CD4-positive, alpha-beta T cell (primary cell): ENCODE results near the gene HPCAL1. TPM values are rescaled to one million over a fixed set of nuclear protein-coding genes. Genes with fewer than 3 reads are reported as not detected.
A peak's percentile ranks its signal among the peaks of the same experiment; 100 is the strongest.

Experiments
- ATAC-seq: fragments of 200-7000 bp; cut with Tn5 transposase; one replicate; pipeline ENCODE4 v1.10.0; 2022; ENCODE audit warnings: mild to moderate bottlenecking; ENCODE audit not compliant: poor library complexity
- CTCF ChIA-PET: fragments of 350-600 bp; sonication (Branson Sonifier 250); formaldehyde crosslinking; loops from one replicate; lab custom pipeline; 2021; ENCODE audit warnings: antibody characterized with exemption, inconsistent platforms; lab: Charles Lee
- POLR2A ChIA-PET: fragments of 350-600 bp; sonication (Branson Sonifier 250); formaldehyde crosslinking; loops from one replicate; lab custom pipeline; 2021; ENCODE audit warnings: antibody characterized with exemption, inconsistent platforms; lab: Charles Lee
- DNase-seq, 14 experiments: peaks; one replicate each; pipeline ENCODE4 v3.0.0-alpha.2; 2013 to 2020; ENCODE audit warnings: mixed read lengths in 2 of 14
- H3K27ac ChIP-seq, 2 donors: one replicate each; pipeline versions ENCODE4 v1.5.1 to v1.7.0; 2013; ENCODE audit warnings: low read length in 2 of 2, low read depth in 1 of 2, mild to moderate bottlenecking in 1 of 2
- H3K27me3 ChIP-seq, 2 experiments: 1 replicate in 1 of 2; 2 replicates in 1 of 2; pipeline versions ENCODE4 v1.6.1 to v1.7.0; 2013; ENCODE audit warnings: low read length in 2 of 2, control low read depth in 1 of 2, mild to moderate bottlenecking in 1 of 2, moderate library complexity in 1 of 2; ENCODE audit not compliant: insufficient read depth in 2 of 2, control insufficient read depth in 1 of 2
- H3K36me3 ChIP-seq: one replicate; pipeline ENCODE4 v1.6.1; 2013; ENCODE audit warnings: low read length, control low read depth; ENCODE audit not compliant: insufficient read depth
- H3K4me1 ChIP-seq: one replicate; pipeline ENCODE4 v1.6.1; 2013; ENCODE audit warnings: low read length, control low read depth; ENCODE audit not compliant: insufficient read depth
- H3K4me3 ChIP-seq: one replicate; pipeline ENCODE4 v1.5.1; 2013; ENCODE audit warnings: mild to moderate bottlenecking, low read length, moderate library complexity
- H3K9me3 ChIP-seq, 2 experiments: 1 replicate in 1 of 2; 2 replicates in 1 of 2; pipeline versions ENCODE4 v1.6.1 to v1.7.0; 2013; ENCODE audit warnings: low read length in 2 of 2, mild to moderate bottlenecking in 2 of 2, control low read depth in 1 of 2, moderate library complexity in 1 of 2; ENCODE audit not compliant: control insufficient read depth in 1 of 2, insufficient read depth in 1 of 2
- H3K27ac Mint-ChIP-seq: one replicate; pipeline ENCODE4 v1.8.0; 2020; ENCODE audit warnings: mixed read lengths
- H3K27me3 Mint-ChIP-seq: one replicate; pipeline ENCODE4 v1.8.0; 2021; ENCODE audit warnings: mixed read lengths
- H3K36me3 Mint-ChIP-seq: one replicate; pipeline ENCODE4 v1.8.0; 2021; ENCODE audit warnings: low read depth, mixed read lengths
- H3K4me1 Mint-ChIP-seq: one replicate; pipeline ENCODE4 v1.8.0; 2021; ENCODE audit warnings: low read depth, mixed read lengths
- H3K4me3 Mint-ChIP-seq: one replicate; pipeline ENCODE4 v1.8.0; 2020; ENCODE audit warnings: mild to moderate bottlenecking, mixed read lengths
- H3K9me3 Mint-ChIP-seq: one replicate; pipeline ENCODE4 v1.8.0; 2020; ENCODE audit warnings: mixed read lengths
- intact Hi-C, 2 experiments: fragments of 100-400 bp; cut with DNase I in 1 of 2; cut with micrococcal nuclease in 1 of 2; formaldehyde crosslinking; loops; one replicate each; pipeline versions ENCODE4 v1.15.1 to v1.9.0; 2023 to 2025; cut with DNase I, micrococcal nuclease
- total RNA-seq, 174 experiments: library from RNA in 2 of 174; stranded (reverse) in 2 of 174; gene quantifications; one replicate each; pipeline ENCODE4 v1.2.3 and lab custom pipeline; 2021 to 2026
- TF ChIP-seq, protein P1 (sequence below): fragments of 200-600 bp; IDR thresholded peaks from one replicate; pipeline ENCODE4 v1.8.0; 2022; ENCODE audit warnings: antibody characterized with exemption, mild to moderate bottlenecking

HPCAL1 gene
- total RNA-seq, 2 experiments from 2014 or later: 24.9 to 27.9 TPM

DNA sequence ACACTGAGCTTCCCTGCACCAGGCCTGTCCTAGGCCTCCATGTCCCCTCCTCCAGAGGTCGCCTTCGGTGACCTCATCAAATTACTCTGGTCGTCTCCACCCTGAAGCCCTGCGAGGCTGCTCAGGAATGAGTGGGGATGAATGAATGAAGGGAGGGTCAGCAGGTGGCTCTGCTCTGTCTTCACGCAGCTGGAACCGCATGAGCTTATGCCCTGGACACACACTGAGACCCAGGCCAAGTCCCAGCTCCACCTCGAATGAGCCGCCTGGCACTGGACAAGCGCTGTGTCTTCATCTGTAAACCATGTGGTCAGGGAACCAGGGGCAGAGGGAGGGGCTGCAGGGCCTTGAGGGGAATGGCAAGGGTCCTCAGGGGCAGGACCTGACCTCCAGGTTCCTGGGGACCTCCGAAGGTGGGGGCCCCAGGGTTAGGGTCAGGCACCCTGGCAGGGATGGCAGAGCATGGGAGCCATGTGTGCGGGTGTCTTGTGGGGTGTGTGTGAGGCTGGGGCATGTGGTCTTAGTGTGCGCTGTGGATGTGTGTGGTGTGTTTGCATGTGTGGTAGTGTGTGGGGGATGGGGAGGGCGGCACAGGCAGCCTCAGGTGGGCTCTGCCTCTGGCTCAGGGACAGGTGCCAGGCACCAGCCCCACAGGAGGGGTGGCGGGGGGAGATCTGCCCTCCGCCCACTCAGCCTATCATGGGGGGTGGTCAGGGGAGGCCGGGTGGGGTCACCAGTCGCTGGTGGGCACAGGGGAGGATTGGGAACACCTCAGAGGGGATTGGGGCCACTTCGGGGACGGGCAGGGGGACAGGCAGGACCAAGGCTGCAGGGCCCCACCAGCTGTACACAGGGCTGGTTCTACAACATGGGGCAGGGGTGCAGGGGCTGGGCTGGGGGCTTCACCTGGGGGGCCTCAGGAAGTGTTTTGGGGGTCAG, 131.5 kb downstream of the HPCAL1 start:
- CTCF ChIA-PET: interaction anchor here (0.6 to 4.2 kb wide), 22 partner anchors 9 to 487 kb away, joined by 3 to 64 read pairs (median 4); partner anchors contain the start of gene ODC1
- H3K27ac Mint-ChIP-seq: no peak overlapping the region
- no peak overlapping the region for H3K4me3 ChIP-seq

DNA sequence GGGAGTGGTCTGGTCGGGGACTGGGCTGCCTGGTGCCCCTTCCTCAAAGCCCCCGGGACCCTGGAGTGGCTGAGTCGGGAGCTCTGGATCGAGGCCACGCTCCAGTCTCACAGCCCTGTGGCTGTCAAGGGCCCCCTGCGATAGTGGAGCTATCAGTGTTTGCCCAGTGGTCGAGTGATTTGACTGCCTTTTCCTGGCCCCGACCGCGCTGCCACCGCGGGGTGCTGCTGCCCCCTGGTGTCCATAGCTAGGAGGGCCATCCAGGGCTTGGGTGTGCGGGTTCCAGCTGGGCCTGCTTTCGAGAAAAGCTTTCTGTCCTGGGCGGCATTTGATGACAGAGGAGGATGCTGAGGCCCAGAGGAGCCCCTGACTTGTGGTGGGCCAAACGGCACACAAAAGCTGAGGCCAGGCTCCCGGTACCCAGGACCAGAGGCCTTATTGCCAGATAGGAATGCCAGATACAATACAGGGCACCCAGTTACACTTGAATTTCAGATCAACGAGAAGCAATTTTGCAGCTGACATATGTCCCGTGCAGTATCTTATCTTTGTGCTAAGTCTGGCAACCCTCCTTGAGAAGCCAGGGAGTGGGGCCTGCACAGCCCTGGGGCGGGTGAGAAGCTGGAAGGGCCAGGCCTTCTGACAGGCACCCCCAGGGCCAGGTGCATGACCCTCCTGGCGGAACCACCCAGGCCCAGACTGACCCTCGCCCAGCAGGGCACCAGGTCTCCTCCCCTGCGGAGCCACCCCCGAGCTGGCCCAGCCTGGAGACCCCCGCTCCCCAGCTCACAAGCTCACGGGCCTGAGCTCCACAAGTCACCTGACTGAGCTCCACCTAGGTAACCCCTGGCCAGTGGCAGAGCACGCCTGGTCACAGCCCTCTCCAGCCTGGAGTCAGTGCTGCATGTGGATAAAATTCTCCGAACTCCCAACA, 132.4 kb downstream of the HPCAL1 start:
- Mint-ChIP-seq H3K4me1 (peaks cover 9% of the 10 kb centered on the region), H3K4me3 (peak overlapping the region; percentile 64), H3K27ac (no peak overlapping the region), H3K36me3 (peaks cover 18% of the 10 kb centered on the region), H3K27me3 (no peaks in the 10 kb centered on the region), H3K9me3 (no peaks in the 10 kb centered on the region)
- H3K36me3 ChIP-seq: peaks cover 12% of the 10 kb centered on the region
- H3K4me3 ChIP-seq: no peak overlapping the region
- POLR2A ChIA-PET: interaction anchor here (0.7 to 6.9 kb wide), 11 partner anchors 10 to 451 kb away, joined by 3 to 44 read pairs (median 3); partner anchors contain the start of gene ODC1
- peaks cover 0 to 6% of the 10 kb centered on the region in 2 experiments for H3K27me3 ChIP-seq
- DNase-seq (peak in 13 of 14 experiments; percentile 50 to 87 (median 65)), ATAC-seq (peak; percentile 56)
- no peaks in the 10 kb centered on the region for H3K9me3 ChIP-seq
- TF ChIP-seq, protein P1, sequence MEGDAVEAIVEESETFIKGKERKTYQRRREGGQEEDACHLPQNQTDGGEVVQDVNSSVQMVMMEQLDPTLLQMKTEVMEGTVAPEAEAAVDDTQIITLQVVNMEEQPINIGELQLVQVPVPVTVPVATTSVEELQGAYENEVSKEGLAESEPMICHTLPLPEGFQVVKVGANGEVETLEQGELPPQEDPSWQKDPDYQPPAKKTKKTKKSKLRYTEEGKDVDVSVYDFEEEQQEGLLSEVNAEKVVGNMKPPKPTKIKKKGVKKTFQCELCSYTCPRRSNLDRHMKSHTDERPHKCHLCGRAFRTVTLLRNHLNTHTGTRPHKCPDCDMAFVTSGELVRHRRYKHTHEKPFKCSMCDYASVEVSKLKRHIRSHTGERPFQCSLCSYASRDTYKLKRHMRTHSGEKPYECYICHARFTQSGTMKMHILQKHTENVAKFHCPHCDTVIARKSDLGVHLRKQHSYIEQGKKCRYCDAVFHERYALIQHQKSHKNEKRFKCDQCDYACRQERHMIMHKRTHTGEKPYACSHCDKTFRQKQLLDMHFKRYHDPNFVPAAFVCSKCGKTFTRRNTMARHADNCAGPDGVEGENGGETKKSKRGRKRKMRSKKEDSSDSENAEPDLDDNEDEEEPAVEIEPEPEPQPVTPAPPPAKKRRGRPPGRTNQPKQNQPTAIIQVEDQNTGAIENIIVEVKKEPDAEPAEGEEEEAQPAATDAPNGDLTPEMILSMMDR: peak; percentile 91
- H3K27ac ChIP-seq: no peak overlapping the region
- CTCF ChIA-PET: interaction anchor here (0.5 to 4.2 kb wide), 26 partner anchors 8 to 488 kb away, joined by 3 to 64 read pairs (median 4); partner anchors contain the start of gene ODC1
- intact Hi-C loops: loop anchor here (1.0 to 10.0 kb wide), 7 partner anchors 26 to 623 kb away; no protein-coding TSS in a partner anchor
- H3K4me1 ChIP-seq: peaks cover 23% of the 10 kb centered on the region

More for the DNA sequence above, 131.5 kb downstream of the HPCAL1 start:
- ATAC-seq (no peak), DNase-seq (peak in 1 of 14 experiments; percentile 39)
- no peaks in the 10 kb centered on the region for H3K9me3 ChIP-seq
- POLR2A ChIA-PET: interaction anchor here (0.7 to 6.9 kb wide), 8 partner anchors 14 to 362 kb away, joined by 3 to 44 read pairs (median 4); partner anchors contain the start of gene ODC1
- H3K4me1 ChIP-seq: peaks cover 23% of the 10 kb centered on the region
- Mint-ChIP-seq H3K36me3 (peaks cover 8% of the 10 kb centered on the region), H3K9me3 (no peaks in the 10 kb centered on the region), H3K4me3 (peak overlapping the region; percentile 20), H3K27me3 (no peaks in the 10 kb centered on the region), H3K4me1 (peaks cover 9% of the 10 kb centered on the region)
- H3K27ac ChIP-seq: no peak overlapping the region
- TF ChIP-seq, protein P1: no peak
- intact Hi-C loops: loop anchor here in 1 of 2 experiments (2.0 to 10.0 kb wide), 2 partner anchors 25 to 449 kb away; no protein-coding TSS in a partner anchor
- peaks cover 0 to 6% of the 10 kb centered on the region in 2 experiments for H3K27me3 ChIP-seq
- peaks cover 3% of the 10 kb centered on the region for H3K36me3 ChIP-seq
